ENCODE measurements around the gene RHOV.

The RHOV gene

GRCh38 chr15:40843885-40844695 is 29.9 kb downstream of the RHOV start, which contains the start of gene SPINT1:
Gene SPINT1 (plus strand): TSS chr15:40844048. CDS start chr15:40844555, 507 bp downstream.
- no peak for DNase-seq

- DNase-seq = no peak
Observed at GRCh38 chr15:40843261-40843884, 30.7 kb downstream of the RHOV start.

GRCh38 chr15:40841741-40842140 is 32.3 kb downstream of the RHOV start:
- no peak for DNase-seq

GRCh38 chr15:40838756-40839155 is 35.3 kb downstream of the RHOV start:
- DNase-seq = no peak

- no peak for DNase-seq
Observed at GRCh38 chr15:40836020-40836419, 38.0 kb downstream of the RHOV start.

- no peak for DNase-seq
Observed at GRCh38 chr15:40832903-40833302, 41.1 kb downstream of the RHOV start.

- DNase-seq = no peak
Observed at GRCh38 chr15:40831861-40832260, 42.2 kb downstream of the RHOV start.

- no peak for DNase-seq
Observed at GRCh38 chr15:40830884-40831283, 43.1 kb downstream of the RHOV start.

- no peak for DNase-seq
Observed at GRCh38 chr15:40829115-40829514, 44.9 kb downstream of the RHOV start.

GRCh38 chr15:40828447-40829036 is 45.5 kb downstream of the RHOV start, which contains the start of gene PPP1R14D:
Gene PPP1R14D (minus strand): TSS chr15:40828708. CDS start chr15:40828641, 67 bp downstream.
- DNase-seq = no peak

- no peak for DNase-seq
Observed at GRCh38 chr15:40826423-40827075, 47.5 kb downstream of the RHOV start.

- DNase-seq = no peak
Observed at GRCh38 chr15:40825661-40826422, 48.2 kb downstream of the RHOV start.

- DNase-seq = no peak
Observed at GRCh38 chr15:40823572-40824343, 50.3 kb downstream of the RHOV start.
